ENCODE results near the gene LRMDA. TPM values are rescaled to one million over a fixed set of nuclear protein-coding genes. Genes with fewer than 3 reads are reported as not detected.

The LRMDA gene
- total RNA-seq, 2 experiments from 2014 or later = not detected

DNA sequence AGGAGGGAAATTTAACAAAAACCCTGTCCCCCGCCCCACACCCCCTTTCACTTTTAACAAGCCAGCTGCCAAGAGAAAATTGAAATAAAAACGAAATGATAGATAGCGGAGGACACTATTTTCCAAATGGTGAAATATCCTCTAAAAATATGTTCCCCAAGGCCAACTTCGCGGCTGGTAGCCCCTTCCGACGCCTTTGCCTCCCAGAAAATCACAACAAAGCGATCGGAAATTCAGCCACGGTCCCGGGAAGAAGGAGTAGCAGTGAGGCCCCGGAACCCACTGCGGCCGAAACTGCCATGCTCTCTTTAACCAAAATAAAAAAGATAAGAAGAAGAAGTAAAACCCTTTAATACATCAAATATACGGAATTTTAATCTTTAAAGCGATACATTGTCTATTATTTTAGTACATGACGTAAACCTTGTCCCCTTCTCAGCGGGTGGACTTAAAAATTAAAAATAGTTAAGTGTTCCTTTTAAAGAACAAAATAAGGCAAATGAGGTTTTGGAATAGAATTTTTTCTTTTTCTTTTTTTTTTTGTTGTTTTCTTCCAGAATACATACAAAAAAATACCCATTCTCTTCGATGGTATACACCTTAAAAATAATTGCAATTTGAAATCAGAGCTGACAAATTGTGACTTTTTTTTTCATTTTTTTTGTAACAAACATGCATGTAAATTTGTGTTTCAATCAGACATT is 33.8 kb upstream of the LRMDA start:
- CTCF ChIA-PET (ENCODE audit: unreplicated experiment) = no interaction called here
- Histone ChIP-seq H3K9me2 (ENCODE audit: insufficient read depth, low read length) (no peaks in the 10 kb centered on the region), H3K4me3 (ENCODE audit: low read depth, low read length, poor library complexity, severe bottlenecking) (no peak overlapping the region), H2AFZ (ENCODE audit: low read length) (no peak overlapping the region), H3K9me3 (ENCODE audit: low read length) (no peaks in the 10 kb centered on the region), H3K36me3 (ENCODE audit: insufficient read depth, low read length) (no peaks in the 10 kb centered on the region), H3K4me2 (ENCODE audit: low read length) (no peak overlapping the region), H3K4me1 (ENCODE audit: insufficient read depth, low read length, poor library complexity, severe bottlenecking) (no peaks in the 10 kb centered on the region), H3K27ac (ENCODE audit: low read depth, low read length, poor library complexity, severe bottlenecking) (no peak overlapping the region), H4K20me1 (ENCODE audit: insufficient read depth, low read length) (no peaks in the 10 kb centered on the region), H3K79me2 (ENCODE audit: insufficient read depth, low read depth, low read length) (no peaks in the 10 kb centered on the region)
- POLR2A ChIA-PET = no interaction called here
- no TSS peak for BruUV-seq (replicated peaks)
- no peak for DNase-seq (ENCODE audit: low spot score)
- intact Hi-C loops (cut with micrococcal nuclease; ENCODE audit: unreplicated experiment) = no loop called here
- TF ChIP-seq EZH2phosphoT487 (IDR thresholded peaks at IDR 0.05; ENCODE audit: borderline replicate concordance, low read depth, low read length) = no peak
- TF ChIP-seq, protein P1, sequence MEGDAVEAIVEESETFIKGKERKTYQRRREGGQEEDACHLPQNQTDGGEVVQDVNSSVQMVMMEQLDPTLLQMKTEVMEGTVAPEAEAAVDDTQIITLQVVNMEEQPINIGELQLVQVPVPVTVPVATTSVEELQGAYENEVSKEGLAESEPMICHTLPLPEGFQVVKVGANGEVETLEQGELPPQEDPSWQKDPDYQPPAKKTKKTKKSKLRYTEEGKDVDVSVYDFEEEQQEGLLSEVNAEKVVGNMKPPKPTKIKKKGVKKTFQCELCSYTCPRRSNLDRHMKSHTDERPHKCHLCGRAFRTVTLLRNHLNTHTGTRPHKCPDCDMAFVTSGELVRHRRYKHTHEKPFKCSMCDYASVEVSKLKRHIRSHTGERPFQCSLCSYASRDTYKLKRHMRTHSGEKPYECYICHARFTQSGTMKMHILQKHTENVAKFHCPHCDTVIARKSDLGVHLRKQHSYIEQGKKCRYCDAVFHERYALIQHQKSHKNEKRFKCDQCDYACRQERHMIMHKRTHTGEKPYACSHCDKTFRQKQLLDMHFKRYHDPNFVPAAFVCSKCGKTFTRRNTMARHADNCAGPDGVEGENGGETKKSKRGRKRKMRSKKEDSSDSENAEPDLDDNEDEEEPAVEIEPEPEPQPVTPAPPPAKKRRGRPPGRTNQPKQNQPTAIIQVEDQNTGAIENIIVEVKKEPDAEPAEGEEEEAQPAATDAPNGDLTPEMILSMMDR (conservative IDR thresholded peaks at IDR 0.05; ENCODE audit: low read length) = no peak

DNA sequence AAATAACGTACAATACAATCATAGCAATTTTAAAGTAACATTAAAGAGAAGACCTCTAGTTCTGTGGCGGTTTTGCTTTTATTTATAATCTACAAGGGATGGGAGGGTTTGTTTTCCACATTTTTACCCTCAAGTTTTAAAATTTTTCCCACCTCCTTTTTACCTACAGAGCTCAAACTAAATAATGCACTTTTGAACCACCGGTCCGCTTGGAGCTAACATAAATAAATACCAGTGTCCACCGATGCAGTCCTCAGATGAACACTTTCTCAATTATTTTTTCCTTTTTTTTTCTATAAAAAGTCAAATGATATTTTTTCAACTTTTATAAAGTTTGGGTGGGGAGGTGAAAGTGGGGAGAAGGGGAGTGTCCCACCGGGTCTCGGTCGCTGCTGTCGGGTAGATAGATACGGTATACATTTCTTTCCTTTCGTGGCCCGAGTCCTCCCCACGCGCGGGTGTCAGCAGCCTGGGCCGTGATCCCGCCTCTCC is 33.2 kb upstream of the LRMDA start:
- CTCF ChIA-PET (ENCODE audit: unreplicated experiment) = no interaction called here

More for the DNA sequence above, 33.2 kb upstream of the LRMDA start:
- Histone ChIP-seq H4K20me1 (ENCODE audit: insufficient read depth, low read length) (no peaks in the 10 kb centered on the region), H3K4me1 (ENCODE audit: insufficient read depth, low read length, poor library complexity, severe bottlenecking) (no peaks in the 10 kb centered on the region), H3K79me2 (ENCODE audit: insufficient read depth, low read depth, low read length) (no peaks in the 10 kb centered on the region), H2AFZ (ENCODE audit: low read length) (no peak overlapping the region), H3K4me2 (ENCODE audit: low read length) (no peak overlapping the region), H3K9me2 (ENCODE audit: insufficient read depth, low read length) (no peaks in the 10 kb centered on the region), H3K9me3 (ENCODE audit: low read length) (no peaks in the 10 kb centered on the region), H3K36me3 (ENCODE audit: insufficient read depth, low read length) (no peaks in the 10 kb centered on the region), H3K4me3 (ENCODE audit: low read depth, low read length, poor library complexity, severe bottlenecking) (no peak overlapping the region), H3K27ac (ENCODE audit: low read depth, low read length, poor library complexity, severe bottlenecking) (no peak overlapping the region)
- TF ChIP-seq EZH2phosphoT487 (IDR thresholded peaks at IDR 0.05; ENCODE audit: borderline replicate concordance, low read depth, low read length) = no peak
- TF ChIP-seq, protein P1 (conservative IDR thresholded peaks at IDR 0.05; ENCODE audit: low read length) = no peak
- intact Hi-C loops (cut with micrococcal nuclease; ENCODE audit: unreplicated experiment) = no loop called here
- no TSS peak for BruUV-seq (replicated peaks)
- DNase-seq (ENCODE audit: low spot score) = no peak
- POLR2A ChIA-PET = no interaction called here

Data from OCI-LY7 (cell line).